PC-9 (cell line): ENCODE results near the gene B3GALT4.

Source experiments
- CTCF ChIP-seq: fragments of 200-600 bp; sonication (generic); conservative IDR thresholded peaks from 2 replicates; pipeline ENCODE4 v1.6.1; 2017; ENCODE audit warnings: mixed run types, antibody characterized with exemption, mild to moderate bottlenecking, moderate library complexity
- EZH2 ChIP-seq: fragments of 200-600 bp; sonication (generic); IDR thresholded peaks from 2 replicates; pipeline ENCODE4 v1.8.0; 2017; ENCODE audit warnings: antibody characterized with exemption, low read depth

GRCh38 chr6:33271468-33272274 lies 5.3 kb upstream of the B3GALT4 start, which contains the start of the genes RPS18 and VPS52:
- TF ChIP-seq CTCF (no peak), EZH2 (no peak)
